Hepatocyte (in vitro differentiated cells): ENCODE measurements around the gene KRTAP25-1. TPM values are rescaled to one million over a fixed set of nuclear protein-coding genes. Genes with fewer than 3 reads are reported as not detected.

Experiments
- DNase-seq: peaks from one replicate; pipeline ENCODE4 v3.0.0-alpha.2; 2016; ENCODE audit warnings: low spot score
- H2AFZ ChIP-seq: fragments of 200-600 bp; sonication (generic); 2 replicates; pipeline ENCODE4 v1.6.0; 2016; ENCODE audit warnings: antibody characterized with exemption, mild to moderate bottlenecking
- H3K27ac ChIP-seq: fragments of 200-600 bp; sonication (generic); 2 replicates; pipeline ENCODE4 v1.5.1; 2016; ENCODE audit warnings: mild to moderate bottlenecking
- H3K27me3 ChIP-seq: fragments of 200-600 bp; sonication (generic); 2 replicates; pipeline ENCODE4 v1.6.1; 2016
- H3K36me3 ChIP-seq: fragments of 200-600 bp; sonication (generic); replicated peaks from 2 replicates; pipeline ENCODE4 v1.5.1; 2016; ENCODE audit warnings: low read depth; ENCODE audit not compliant: insufficient read depth
- H3K4me1 ChIP-seq: fragments of 200-600 bp; sonication (generic); 2 replicates; pipeline ENCODE4 v1.5.1; 2016; ENCODE audit warnings: mild to moderate bottlenecking, moderate library complexity; ENCODE audit not compliant: insufficient read depth
- H3K4me2 ChIP-seq: fragments of 200-600 bp; sonication (generic); 2 replicates; pipeline ENCODE4 v1.6.0; 2016
- H3K4me3 ChIP-seq: fragments of 200-600 bp; sonication (generic); 2 replicates; pipeline ENCODE4 v1.5.1; 2016; ENCODE audit warnings: mild to moderate bottlenecking
- H3K79me2 ChIP-seq: fragments of 200-600 bp; sonication (generic); 2 replicates; pipeline ENCODE4 v1.6.0; 2017; ENCODE audit warnings: mild to moderate bottlenecking
- H3K9me2 ChIP-seq: fragments of 200-600 bp; sonication (generic); replicated peaks from 2 replicates; pipeline ENCODE4 v1.6.0; 2017; ENCODE audit warnings: mild to moderate bottlenecking; ENCODE audit not compliant: insufficient read depth
- H3K9me3 ChIP-seq: fragments of 200-600 bp; sonication (generic); 2 replicates; pipeline ENCODE4 v1.5.1; 2016; ENCODE audit warnings: low read depth, mild to moderate bottlenecking
- H4K20me1 ChIP-seq: fragments of 200-600 bp; sonication (generic); 2 replicates; pipeline ENCODE4 v1.6.0; 2016; ENCODE audit warnings: mild to moderate bottlenecking; ENCODE audit not compliant: insufficient read depth, poor library complexity, severe bottlenecking
- CTCF ChIP-seq: fragments of 200-600 bp; sonication (generic); IDR thresholded peaks from 2 replicates; pipeline ENCODE4 v1.5.1; 2016; ENCODE audit warnings: antibody characterized with exemption, mild to moderate bottlenecking; ENCODE audit not compliant: poor library complexity
- EZH2 ChIP-seq: fragments of 200-600 bp; sonication (generic); IDR thresholded peaks from 2 replicates; pipeline ENCODE4 v1.6.1; 2016; ENCODE audit warnings: antibody characterized with exemption, mild to moderate bottlenecking, borderline replicate concordance
- EZH2phosphoT487 ChIP-seq: fragments of 200-600 bp; sonication (generic); IDR thresholded peaks from one replicate; pipeline ENCODE4 v1.6.1; 2018; ENCODE audit warnings: antibody characterized with exemption, mild to moderate bottlenecking, low read depth, moderate library complexity; ENCODE audit not compliant: unreplicated experiment, severe bottlenecking
- WGBS: methylation state at CpG from one replicate; pipeline ENCODE4 v1.1.6; 2016; ENCODE audit warnings: low lambda C conversion rate; ENCODE audit errors: missing lambda C conversion rate; 5-methylcytosine and 5-hydroxymethylcytosine counted together
- polyA plus RNA-seq: library from polyadenylated mRNA; unstranded; fragments of >200 nt; fragmentation: Nextera tagmentation; extraction: Ambion mirVana; gene quantifications from 2 replicates; pipeline ENCODE4 v1.2.1, GENCODE V29; 2016
- total RNA-seq: library from RNA; depleted of rRNA; stranded (reverse); fragments of >200 nt; gene quantifications from 2 replicates; pipeline ENCODE4 v1.2.3, GENCODE V29; 2014

Gene KRTAP25-1, protein sequence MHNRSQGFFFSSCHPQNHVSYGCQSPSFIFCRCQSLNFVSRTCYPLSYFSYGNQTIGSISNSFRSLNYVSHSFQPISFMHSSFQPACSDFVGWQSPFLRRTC
- not detected in 2 replicates for total RNA-seq
- polyA plus RNA-seq = not detected in 2 replicates

DNA sequence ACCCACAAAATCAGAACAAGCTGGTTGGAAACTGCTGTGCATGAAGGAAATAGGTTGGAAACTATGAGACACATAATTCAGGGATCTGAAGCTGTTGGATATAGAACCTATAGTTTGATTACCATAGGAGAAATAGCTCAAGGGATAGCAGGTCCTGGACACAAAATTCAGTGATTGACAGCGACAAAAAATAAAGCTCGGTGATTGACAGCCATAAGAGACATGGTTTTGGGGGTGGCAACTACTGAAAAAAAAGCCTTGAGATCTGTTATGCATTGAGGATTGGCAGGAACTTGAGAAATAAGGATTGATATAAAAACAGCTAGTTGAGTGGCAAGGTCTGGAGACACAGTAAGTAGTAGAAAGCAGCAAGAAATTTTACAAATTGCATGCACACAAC lies at the start of gene KRTAP25-1:
TSS of gene KRTAP25-1 (minus strand) at position 300 of the 400 bp plus-strand sequence. CDS start at position 276, 24 bp downstream.
- no peaks in the 10 kb centered on the region for H3K9me2 ChIP-seq
- H3K4me2 ChIP-seq = no peak within 1 kb of the TSS
- H3K4me3 ChIP-seq = no peak within 1 kb of the TSS
- no peak for DNase-seq
- H2AFZ ChIP-seq = no peak within 1 kb of the TSS
- no peaks in the 10 kb centered on the region for H4K20me1 ChIP-seq
- no peaks in the 10 kb centered on the region for H3K79me2 ChIP-seq
- no peaks in the 10 kb centered on the region for H3K27me3 ChIP-seq
- no peaks in the 10 kb centered on the region for H3K4me1 ChIP-seq
- no peaks in the 10 kb centered on the region for H3K36me3 ChIP-seq
- H3K9me3 ChIP-seq = no peaks in the 10 kb centered on the region
- TF ChIP-seq EZH2phosphoT487 = no peak
- no peak for TF ChIP-seq EZH2
- no peak for TF ChIP-seq CTCF
- WGBS = 98% methylated on average over 2 of the region's 2 CpGs
- no peak within 1 kb of the TSS for H3K27ac ChIP-seq

DNA sequence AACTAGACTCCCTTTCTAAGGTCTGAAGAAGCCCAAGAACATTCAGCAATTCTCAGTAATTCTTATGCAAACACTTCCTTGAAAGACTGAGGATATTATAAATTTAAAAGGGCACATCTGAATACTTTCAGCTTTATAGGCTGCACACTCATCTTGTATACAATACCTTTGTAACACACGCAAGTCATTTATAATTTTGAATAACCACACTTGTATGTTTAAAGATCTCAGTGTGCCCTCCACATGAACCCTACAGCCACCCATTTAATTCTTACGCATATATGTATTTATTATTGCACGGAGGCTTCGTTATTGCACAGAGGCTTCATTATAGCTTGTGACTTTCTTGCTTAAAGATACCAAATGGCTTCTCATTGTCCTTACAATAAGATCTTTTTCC lies 49.4 kb upstream of the KRTAP25-1 start:
- Histone ChIP-seq H3K36me3 (no peaks in the 10 kb centered on the region), H3K9me3 (no peaks in the 10 kb centered on the region), H3K4me2 (no peak overlapping the region), H3K79me2 (no peaks in the 10 kb centered on the region), H2AFZ (no peak overlapping the region), H3K4me1 (no peaks in the 10 kb centered on the region), H3K27me3 (no peaks in the 10 kb centered on the region), H3K27ac (no peak overlapping the region), H3K9me2 (no peaks in the 10 kb centered on the region), H3K4me3 (no peak overlapping the region), H4K20me1 (no peaks in the 10 kb centered on the region)
- TF ChIP-seq EZH2phosphoT487 = no peak
- TF ChIP-seq EZH2 = no peak
- TF ChIP-seq CTCF = no peak
- no peak for DNase-seq
- WGBS = 78% methylated on average over 4 of the region's 4 CpGs

DNA sequence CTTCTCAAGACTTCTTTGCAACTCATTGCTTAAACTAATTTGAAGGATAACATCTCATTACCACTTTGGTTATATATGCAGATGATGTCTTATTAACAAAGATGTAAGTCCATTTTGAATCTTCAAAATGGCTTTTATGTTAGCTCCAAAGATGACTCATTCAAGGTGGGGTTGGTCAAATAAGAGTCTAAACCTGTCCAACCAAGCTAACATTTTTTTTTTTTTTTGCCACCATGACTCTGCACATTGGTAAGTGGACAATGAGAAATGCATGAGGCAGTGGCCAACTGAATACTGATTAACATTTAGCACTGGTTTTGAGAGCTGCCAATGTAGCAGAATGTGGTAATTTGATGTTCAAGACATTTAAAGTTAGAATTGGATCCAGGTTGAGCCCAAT lies 48.5 kb upstream of the KRTAP25-1 start:
- H2AFZ ChIP-seq = no peak overlapping the region
- H3K9me2 ChIP-seq = no peaks in the 10 kb centered on the region
- H3K4me1 ChIP-seq = no peaks in the 10 kb centered on the region
- no peaks in the 10 kb centered on the region for H4K20me1 ChIP-seq
- no peak overlapping the region for H3K27ac ChIP-seq
- no peak overlapping the region for H3K4me3 ChIP-seq
- no peak for TF ChIP-seq EZH2
- TF ChIP-seq EZH2phosphoT487 = no peak
- no peak for TF ChIP-seq CTCF
- H3K79me2 ChIP-seq = no peaks in the 10 kb centered on the region
- H3K4me2 ChIP-seq = no peak overlapping the region
- DNase-seq = no peak
- no peaks in the 10 kb centered on the region for H3K9me3 ChIP-seq
- no peaks in the 10 kb centered on the region for H3K36me3 ChIP-seq
- no peaks in the 10 kb centered on the region for H3K27me3 ChIP-seq

GRCh38 chr21:30337276-30337744 lies 48.0 kb upstream of the KRTAP25-1 start, which contains the start of gene KRTAP27-1:
KRTAP27-1 (minus strand) TSS chr21:30337694; CDS start chr21:30337668, 26 bp downstream.
- Histone ChIP-seq H3K27me3 (no peaks in the 10 kb centered on the region), H3K4me1 (no peaks in the 10 kb centered on the region), H3K27ac (no peak within 1 kb of the TSS), H3K4me2 (no peak within 1 kb of the TSS), H3K9me2 (no peaks in the 10 kb centered on the region), H3K79me2 (no peaks in the 10 kb centered on the region), H3K9me3 (no peaks in the 10 kb centered on the region), H3K4me3 (no peak within 1 kb of the TSS), H4K20me1 (no peaks in the 10 kb centered on the region), H2AFZ (no peak within 1 kb of the TSS), H3K36me3 (no peaks in the 10 kb centered on the region)
- no peak for DNase-seq
- WGBS = 96% methylated on average over 6 of the region's 6 CpGs
- TF ChIP-seq EZH2 (no peak), CTCF (no peak)
